ENCODE measurements around the gene KRTAP12-4. TPM values are rescaled to one million over a fixed set of nuclear protein-coding genes. Genes with fewer than 3 reads are reported as not detected.
"Not testable (repeated sequence)": the region's sequence is repeated elsewhere in the genome, so short reads cannot be mapped to it uniquely, and the experiment has no call there.

Gene KRTAP12-4
- total and polyA plus RNA-seq, 2 experiments from 2014 or later = not detected

GRCh38 chr21:44691686-44692085 lies 37.2 kb upstream of the KRTAP12-4 start:
- no peaks in the 10 kb centered on the region for H3K79me2 ChIP-seq (ENCODE audit: insufficient read depth)
- no peaks in the 10 kb centered on the region for H3K36me3 ChIP-seq (ENCODE audit: low read depth)
- H3K9me2 ChIP-seq (ENCODE audit: insufficient read depth) = no peaks in the 10 kb centered on the region
- no peaks in the 10 kb centered on the region for H3F3A ChIP-seq (ENCODE audit: insufficient read depth)
- H3K4me1 ChIP-seq (ENCODE audit: insufficient read depth) = no peaks in the 10 kb centered on the region
- 3 to 6% methylated on average over 2 of the region's 2 CpGs for WGBS, 2 experiments (ENCODE audit: low coverage in 1 of 2, low lambda C conversion rate in 2 of 2, missing lambda C conversion rate in 2 of 2)
- no peak overlapping the region for H3K27ac ChIP-seq
- no peak for TF ChIP-seq EZH2phosphoT487 (IDR thresholded peaks at IDR 0.05; ENCODE audit: insufficient read depth, low read depth)
- TF ChIP-seq EZH2 (IDR thresholded peaks at IDR 0.05; ENCODE audit: insufficient read depth, poor library complexity, severe bottlenecking) = no peak
- H2AFZ ChIP-seq = no peak overlapping the region
- in situ Hi-C loops (cut with MboI) = no loop called here
- H3K9ac ChIP-seq = no peak overlapping the region
- no peak overlapping the region for H3K4me3 ChIP-seq
- H4K20me1 ChIP-seq (ENCODE audit: insufficient read depth) = no peaks in the 10 kb centered on the region
- H3K27me3 ChIP-seq (replicated peaks; ENCODE audit: insufficient read depth) = peaks cover 37% of the 10 kb centered on the region
- H3K4me2 ChIP-seq (ENCODE audit: unreplicated experiment) = no peak overlapping the region
- no peaks in the 10 kb centered on the region for H3K9me3 ChIP-seq (ENCODE audit: low read depth)
- DNase-seq = no peak

GRCh38 chr21:44689740-44690139 lies 35.3 kb upstream of the KRTAP12-4 start:
- H3K27ac ChIP-seq; H2AFZ ChIP-seq; H3K79me2 ChIP-seq (ENCODE audit: insufficient read depth); H3F3A ChIP-seq (ENCODE audit: insufficient read depth); H3K9me2 ChIP-seq (ENCODE audit: insufficient read depth); H3K4me1 ChIP-seq (ENCODE audit: insufficient read depth); in situ Hi-C loops (cut with MboI); H3K4me2 ChIP-seq (ENCODE audit: unreplicated experiment); H3K4me3 ChIP-seq; H3K9ac ChIP-seq; H3K9me3 ChIP-seq (ENCODE audit: low read depth); H3K36me3 ChIP-seq (ENCODE audit: low read depth); DNase-seq; H4K20me1 ChIP-seq (ENCODE audit: insufficient read depth): not testable (repeated sequence)
- WGBS, 2 experiments (ENCODE audit: low coverage in 1 of 2, low lambda C conversion rate in 2 of 2, missing lambda C conversion rate in 2 of 2) = 36 to 38% methylated on average over 3 of the region's 3 CpGs
- H3K27me3 ChIP-seq (replicated peaks; ENCODE audit: insufficient read depth) = peaks cover 24% of the 10 kb centered on the region

- in situ Hi-C loops (cut with MboI) = no loop called here
Observed at GRCh38 chr21:44687671-44688070, 33.2 kb upstream of the KRTAP12-4 start.

GRCh38 chr21:44686843-44687561 lies 32.5 kb upstream of the KRTAP12-4 start:
- Histone ChIP-seq H4K20me1 (ENCODE audit: insufficient read depth) (no peaks in the 10 kb centered on the region), H2AFZ (no peak overlapping the region), H3K9ac (no peak overlapping the region), H3K27ac (no peak overlapping the region), H3F3A (ENCODE audit: insufficient read depth) (no peaks in the 10 kb centered on the region), H3K4me1 (ENCODE audit: insufficient read depth) (no peaks in the 10 kb centered on the region), H3K79me2 (ENCODE audit: insufficient read depth) (no peaks in the 10 kb centered on the region), H3K9me3 (ENCODE audit: low read depth) (no peaks in the 10 kb centered on the region), H3K27me3 (replicated peaks; ENCODE audit: insufficient read depth) (peaks cover 33% of the 10 kb centered on the region), H3K4me2 (ENCODE audit: unreplicated experiment) (no peak overlapping the region), H3K9me2 (ENCODE audit: insufficient read depth) (no peaks in the 10 kb centered on the region), H3K4me3 (no peak overlapping the region), H3K36me3 (ENCODE audit: low read depth) (no peaks in the 10 kb centered on the region)
- in situ Hi-C loops (cut with MboI) = no loop called here
- TF ChIP-seq EZH2phosphoT487 (IDR thresholded peaks at IDR 0.05; ENCODE audit: insufficient read depth, low read depth) = no peak
- no peak for TF ChIP-seq EZH2 (IDR thresholded peaks at IDR 0.05; ENCODE audit: insufficient read depth, poor library complexity, severe bottlenecking)
- 38 to 40% methylated on average over 25 of the region's 25 CpGs for WGBS, 2 experiments (ENCODE audit: low coverage in 1 of 2, low lambda C conversion rate in 2 of 2, missing lambda C conversion rate in 2 of 2)
- no peak for DNase-seq

More at GRCh38 chr21:44687671-44688070, 33.2 kb upstream of the KRTAP12-4 start:
- Histone ChIP-seq H3K27me3 (replicated peaks; ENCODE audit: insufficient read depth) (peaks cover 33% of the 10 kb centered on the region), H3K9ac (no peak overlapping the region), H3K27ac (no peak overlapping the region), H3K79me2 (ENCODE audit: insufficient read depth) (no peaks in the 10 kb centered on the region), H2AFZ (no peak overlapping the region), H3K9me2 (ENCODE audit: insufficient read depth) (no peaks in the 10 kb centered on the region), H3K36me3 (ENCODE audit: low read depth) (no peaks in the 10 kb centered on the region), H3K4me1 (ENCODE audit: insufficient read depth) (no peaks in the 10 kb centered on the region), H3K4me3 (no peak overlapping the region), H3F3A (ENCODE audit: insufficient read depth) (no peaks in the 10 kb centered on the region), H3K9me3 (ENCODE audit: low read depth) (no peaks in the 10 kb centered on the region), H4K20me1 (ENCODE audit: insufficient read depth) (no peaks in the 10 kb centered on the region), H3K4me2 (ENCODE audit: unreplicated experiment) (no peak overlapping the region)
- no peak for DNase-seq
- 22 to 25% methylated on average over 11 of the region's 11 CpGs for WGBS, 2 experiments (ENCODE audit: low coverage in 1 of 2, low lambda C conversion rate in 2 of 2, missing lambda C conversion rate in 2 of 2)
- TF ChIP-seq EZH2phosphoT487 (IDR thresholded peaks at IDR 0.05; ENCODE audit: insufficient read depth, low read depth) (no peak), EZH2 (IDR thresholded peaks at IDR 0.05; ENCODE audit: insufficient read depth, poor library complexity, severe bottlenecking) (no peak)
